ENCODE data around the gene COG7.

COG7 gene

DNA sequence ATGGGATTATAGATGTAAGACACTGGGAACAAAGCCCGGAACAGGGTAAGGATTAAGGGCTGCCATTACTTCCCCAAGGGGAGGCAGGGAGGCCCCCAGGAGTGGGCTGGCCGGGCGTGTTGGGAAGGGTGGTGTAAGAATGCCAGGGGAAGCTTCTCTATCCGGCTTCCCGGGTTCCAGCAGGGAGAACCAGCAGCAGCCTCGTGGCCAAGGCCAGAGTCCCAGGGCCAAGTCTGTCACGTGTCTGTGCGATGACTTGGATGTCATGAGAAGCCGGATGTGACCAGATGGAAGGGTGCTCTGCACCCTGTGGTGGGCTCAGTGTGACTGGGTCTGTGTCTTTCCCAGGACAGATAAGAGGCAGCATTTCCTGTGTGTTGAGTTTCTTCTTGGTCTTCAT, 98.7 kb downstream of the COG7 start:
- DNase-seq, result no peak

DNA sequence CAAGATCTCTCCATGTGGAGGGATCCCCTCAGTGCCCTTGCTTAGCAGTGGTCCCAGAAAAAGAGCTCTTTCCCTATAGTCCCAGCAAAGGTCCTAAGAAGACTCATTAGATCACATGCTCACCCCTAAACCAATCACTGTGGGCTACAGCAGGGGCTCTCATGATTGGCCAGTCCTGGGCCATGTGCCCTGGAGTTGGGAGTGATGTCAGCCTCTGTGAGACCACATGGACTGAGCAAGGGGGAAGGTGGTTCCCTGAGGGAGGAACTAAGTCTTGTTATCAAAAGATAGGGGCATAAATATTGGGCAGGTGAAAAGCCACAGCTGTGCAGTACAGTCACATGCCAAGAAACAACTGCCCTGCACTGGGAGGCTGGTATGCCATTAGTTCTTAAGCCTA, 99.5 kb downstream of the COG7 start:
- no peak for DNase-seq

DNA sequence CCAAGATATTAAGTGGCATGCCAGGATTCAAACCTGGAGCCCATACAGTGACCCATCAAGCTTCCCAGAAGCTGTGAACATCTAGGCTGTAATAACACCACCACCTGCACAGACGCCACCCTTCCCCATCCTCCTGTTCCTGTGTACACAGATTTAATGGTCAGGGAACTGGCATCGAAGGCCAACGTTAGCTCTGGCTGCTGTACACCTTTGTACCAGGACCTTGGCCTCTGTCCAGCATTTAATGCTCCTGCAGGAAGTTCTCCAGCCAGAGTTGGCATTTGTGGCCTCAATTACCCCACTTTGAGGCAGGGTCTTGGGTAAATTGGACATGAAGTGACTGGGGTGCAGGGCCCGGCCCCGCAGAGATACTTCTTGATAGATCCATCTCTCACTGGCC, 101.6 kb downstream of the COG7 start:
- no peak for DNase-seq

DNA sequence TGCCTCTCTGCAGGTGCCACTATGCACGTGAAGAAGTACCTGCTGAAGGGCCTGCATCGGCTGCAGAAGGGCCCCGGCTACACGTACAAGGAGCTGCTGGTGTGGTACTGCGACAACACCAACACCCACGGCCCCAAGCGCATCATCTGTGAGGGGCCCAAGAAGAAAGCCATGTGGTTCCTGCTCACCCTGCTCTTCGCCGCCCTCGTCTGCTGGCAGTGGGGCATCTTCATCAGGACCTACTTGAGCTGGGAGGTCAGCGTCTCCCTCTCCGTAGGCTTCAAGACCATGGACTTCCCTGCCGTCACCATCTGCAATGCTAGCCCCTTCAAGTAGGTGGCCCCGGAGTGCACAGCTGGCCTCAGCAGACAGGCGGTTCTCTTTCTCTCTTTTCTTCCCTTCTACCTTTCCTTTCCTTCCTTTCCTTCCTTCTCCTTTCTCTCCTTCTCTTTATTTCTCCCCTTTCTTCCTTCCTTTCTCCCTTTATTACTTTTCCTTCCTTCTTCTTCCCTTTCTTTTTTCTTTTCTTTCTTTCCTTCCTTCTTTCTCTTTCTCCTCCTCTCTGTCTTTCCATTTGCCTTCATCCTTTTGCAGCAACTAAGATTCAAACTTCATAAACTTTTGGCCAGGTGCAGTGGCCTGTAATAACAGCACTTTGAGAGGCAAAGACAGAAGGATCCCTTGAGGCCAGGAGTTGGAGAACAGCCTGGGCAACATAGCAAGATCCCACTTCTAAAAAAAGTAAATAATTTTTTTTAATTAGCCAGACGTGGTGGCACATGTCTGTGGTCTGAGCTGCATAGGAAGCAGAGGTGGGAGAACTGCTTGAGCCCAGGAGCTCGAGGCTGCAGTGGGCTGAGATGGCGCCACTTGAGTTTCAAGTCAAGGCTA, 104.2 kb downstream of the COG7 start:
- DNase-seq, result no peak

DNA sequence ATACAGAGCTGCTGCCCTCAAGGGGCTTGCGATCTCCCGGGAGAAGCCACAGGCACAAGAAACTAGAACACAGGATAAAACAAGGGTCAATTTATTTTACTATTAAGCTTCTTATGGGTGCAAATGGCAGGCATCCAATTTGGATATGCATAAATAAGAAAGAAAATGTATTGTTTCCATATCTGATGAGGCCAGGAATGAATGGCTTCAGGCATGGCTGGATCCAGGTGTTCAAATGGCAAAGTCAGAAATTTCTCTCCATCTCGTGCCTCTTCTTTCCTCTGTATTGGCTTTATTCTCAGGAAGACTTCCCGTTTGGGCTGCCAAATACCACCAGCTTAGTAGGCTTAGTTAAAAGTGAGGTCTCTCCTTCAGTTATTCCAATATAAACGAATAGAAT, 107.8 kb downstream of the COG7 start:
- DNase-seq, result no peak

DNA sequence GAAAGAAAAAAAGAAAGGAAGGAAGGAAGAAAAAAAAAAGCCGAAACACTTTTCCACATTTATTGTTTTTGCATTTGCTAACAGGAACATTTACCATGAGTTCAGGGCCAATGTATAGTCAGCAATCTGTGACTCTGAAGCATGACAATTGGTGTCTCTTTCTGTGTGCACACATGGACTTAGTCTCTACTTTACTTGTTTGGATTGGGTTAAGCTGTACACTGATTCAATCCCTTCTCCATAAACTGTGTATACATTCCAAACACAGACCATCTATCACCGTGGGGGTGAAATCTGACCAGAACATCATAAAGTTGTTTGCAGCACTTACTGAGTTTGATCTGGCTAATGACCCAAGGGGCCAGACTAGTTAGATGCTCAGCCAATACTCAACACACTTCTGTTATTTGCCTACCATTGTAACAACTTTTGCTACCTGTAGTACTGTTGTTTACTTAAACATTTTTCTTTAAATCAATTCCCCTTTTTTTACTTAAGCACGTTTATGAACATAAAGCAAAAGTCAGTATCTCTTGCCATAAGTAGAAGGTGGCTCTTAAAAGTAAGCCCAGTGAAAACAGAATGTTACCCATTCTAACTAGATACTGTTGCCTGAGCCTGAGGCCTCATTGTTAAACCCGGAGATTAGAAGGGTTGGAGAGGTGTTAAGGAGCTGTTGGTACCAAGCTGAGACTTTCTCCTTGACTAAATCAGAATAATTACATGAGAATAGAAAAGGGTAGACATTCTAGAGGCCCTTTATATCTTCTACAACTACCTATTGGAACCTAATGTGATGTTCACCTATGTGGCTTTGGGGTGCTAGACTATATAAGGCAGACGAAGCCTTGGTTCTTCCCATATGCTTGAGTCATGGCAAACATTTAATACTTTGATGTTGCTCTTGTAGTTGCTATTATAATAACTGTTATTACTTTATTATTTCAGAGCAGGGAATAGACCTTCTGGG, 109.1 kb downstream of the COG7 start:
- DNase-seq, result no peak

DNA sequence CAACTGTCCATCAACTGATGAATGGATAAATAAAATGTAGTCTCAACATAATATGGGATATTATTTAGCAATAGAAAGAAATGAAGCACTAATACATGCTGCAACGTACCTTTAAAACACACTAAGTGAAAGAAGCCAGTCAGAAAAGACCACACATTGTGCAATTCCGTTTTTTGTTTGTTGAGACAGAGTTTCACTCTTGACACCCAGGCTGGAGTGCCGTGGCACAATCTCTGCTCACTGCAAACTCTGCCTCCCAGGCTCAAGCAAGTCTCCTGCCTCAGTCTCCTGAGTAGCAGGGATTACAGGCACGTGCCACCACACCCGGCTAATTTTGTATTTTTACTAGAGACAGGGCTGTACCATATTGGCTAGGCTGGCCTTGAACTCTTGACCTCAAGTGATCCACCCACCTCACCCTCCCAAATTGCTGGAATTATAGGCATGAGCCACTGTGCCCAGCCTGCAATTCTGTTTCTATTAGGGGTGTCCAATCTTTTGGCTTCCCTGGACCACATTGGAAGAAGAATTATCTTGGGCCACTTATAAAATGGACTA, 110.8 kb downstream of the COG7 start:
- DNase-seq, result no peak

DNA sequence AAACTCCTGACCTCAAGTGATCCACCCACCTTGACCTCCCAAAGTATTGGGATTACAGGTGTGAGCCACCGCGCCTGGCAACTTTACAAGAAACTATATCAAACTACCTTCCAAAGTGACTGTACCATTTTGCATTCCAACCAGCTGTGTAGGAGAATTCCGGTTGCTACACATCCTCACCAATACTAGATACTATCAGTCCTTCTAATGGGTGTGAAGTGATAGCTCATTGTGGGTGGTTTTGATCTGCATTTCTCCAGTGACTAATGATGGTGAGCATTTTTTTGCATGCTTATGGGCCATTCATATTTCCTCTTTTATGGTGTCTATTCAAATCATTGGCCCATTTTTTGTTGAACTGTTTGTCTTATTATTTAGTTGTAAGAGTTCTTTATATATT, 113.2 kb downstream of the COG7 start:
- no peak for DNase-seq

All from CD4-positive, alpha-beta T cell treated with Interleukin-1 beta for 1 hour (primary cell).